ENCODE data around the gene FBXO5.

The FBXO5 gene

DNA sequence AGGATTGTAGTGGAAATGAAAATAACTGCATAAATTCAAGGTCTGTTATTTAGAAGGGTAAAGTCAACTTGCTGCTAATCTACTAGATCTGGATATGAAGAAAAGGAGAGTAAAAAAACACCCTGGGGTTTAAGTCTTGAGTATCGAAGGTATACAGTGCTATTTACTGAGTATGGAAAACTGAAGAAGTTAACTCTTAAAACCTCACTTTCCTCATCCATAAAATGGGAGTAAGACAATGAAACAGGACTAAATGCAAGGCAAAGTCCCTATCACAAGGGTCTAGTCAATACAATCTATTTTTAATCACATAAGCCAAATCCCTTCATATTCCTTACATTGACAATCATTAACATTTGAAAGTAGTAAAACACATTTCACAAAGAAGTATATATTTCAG, 2.2 kb downstream of the FBXO5 start:
- H3K4me3 ChIP-seq (replicated peaks; ENCODE audit: low read depth, low read length) = peak overlapping the region; percentile 88
- peaks cover 2% of the 10 kb centered on the region; the same call in 1 of the 2 replicates for H3K36me3 ChIP-seq (ENCODE audit: control insufficient read depth, insufficient read depth, low read length)
- TF ChIP-seq, protein P1, sequence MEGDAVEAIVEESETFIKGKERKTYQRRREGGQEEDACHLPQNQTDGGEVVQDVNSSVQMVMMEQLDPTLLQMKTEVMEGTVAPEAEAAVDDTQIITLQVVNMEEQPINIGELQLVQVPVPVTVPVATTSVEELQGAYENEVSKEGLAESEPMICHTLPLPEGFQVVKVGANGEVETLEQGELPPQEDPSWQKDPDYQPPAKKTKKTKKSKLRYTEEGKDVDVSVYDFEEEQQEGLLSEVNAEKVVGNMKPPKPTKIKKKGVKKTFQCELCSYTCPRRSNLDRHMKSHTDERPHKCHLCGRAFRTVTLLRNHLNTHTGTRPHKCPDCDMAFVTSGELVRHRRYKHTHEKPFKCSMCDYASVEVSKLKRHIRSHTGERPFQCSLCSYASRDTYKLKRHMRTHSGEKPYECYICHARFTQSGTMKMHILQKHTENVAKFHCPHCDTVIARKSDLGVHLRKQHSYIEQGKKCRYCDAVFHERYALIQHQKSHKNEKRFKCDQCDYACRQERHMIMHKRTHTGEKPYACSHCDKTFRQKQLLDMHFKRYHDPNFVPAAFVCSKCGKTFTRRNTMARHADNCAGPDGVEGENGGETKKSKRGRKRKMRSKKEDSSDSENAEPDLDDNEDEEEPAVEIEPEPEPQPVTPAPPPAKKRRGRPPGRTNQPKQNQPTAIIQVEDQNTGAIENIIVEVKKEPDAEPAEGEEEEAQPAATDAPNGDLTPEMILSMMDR (IDR thresholded peaks at IDR 0.05; ENCODE audit: insufficient read depth, low read length, poor library complexity, severe bottlenecking) = no peak
- no peak for DNase-seq (ENCODE audit: extremely low read depth, insufficient read length)
- no peaks in the 10 kb centered on the region for H3K27me3 ChIP-seq (replicated peaks; ENCODE audit: control insufficient read depth, insufficient read depth, low read length)

DNA sequence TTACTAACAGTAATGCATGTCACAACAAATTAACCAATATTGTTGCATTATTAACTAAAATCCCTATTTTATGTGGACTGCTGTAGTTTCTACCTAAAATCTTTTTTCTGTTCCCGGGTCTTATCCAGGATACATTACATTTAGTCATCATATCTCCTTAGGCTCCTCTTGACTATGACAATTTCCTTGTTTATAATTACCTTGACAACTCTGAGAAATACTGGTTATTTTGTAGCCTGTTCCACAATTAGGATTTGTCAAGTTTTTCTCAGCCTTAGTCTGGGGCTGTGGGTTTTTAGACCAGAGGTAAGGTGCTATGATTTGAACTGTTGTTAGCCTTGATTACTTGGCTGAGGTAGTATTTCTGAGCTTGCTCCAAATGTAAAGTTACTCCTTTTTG, 3.7 kb downstream of the FBXO5 start:
- TF ChIP-seq, protein P1 (IDR thresholded peaks at IDR 0.05; ENCODE audit: insufficient read depth, low read length, poor library complexity, severe bottlenecking) = no peak
- Histone ChIP-seq H3K4me3 (replicated peaks; ENCODE audit: low read depth, low read length) (no peak overlapping the region), H3K27me3 (replicated peaks; ENCODE audit: control insufficient read depth, insufficient read depth, low read length) (no peaks in the 10 kb centered on the region), H3K36me3 (ENCODE audit: control insufficient read depth, insufficient read depth, low read length) (peaks cover 2% of the 10 kb centered on the region)
- no peak for DNase-seq (ENCODE audit: extremely low read depth, insufficient read length)

DNA sequence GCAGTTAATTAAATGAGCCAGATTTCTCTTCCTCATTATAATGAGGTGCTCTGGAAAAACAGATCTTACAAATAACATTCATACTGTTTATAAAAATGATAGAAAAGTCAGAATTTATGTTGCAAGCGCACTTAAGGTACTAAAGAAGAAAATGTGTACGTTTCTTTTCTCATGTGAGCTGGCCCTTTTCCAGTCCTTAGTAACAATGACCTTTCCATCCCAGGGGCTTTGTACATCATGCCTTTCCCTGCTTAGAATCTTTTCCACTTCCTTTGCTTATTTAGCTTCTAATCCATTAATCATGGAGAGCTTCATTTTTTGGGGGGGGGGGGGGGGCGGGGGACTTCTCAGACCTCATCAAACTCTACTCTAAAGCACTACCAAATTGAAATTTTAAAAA, 4.8 kb downstream of the FBXO5 start:
- TF ChIP-seq, protein P1 (IDR thresholded peaks at IDR 0.05; ENCODE audit: insufficient read depth, low read length, poor library complexity, severe bottlenecking) = no peak
- Histone ChIP-seq H3K36me3 (ENCODE audit: control insufficient read depth, insufficient read depth, low read length) (peaks cover 2% of the 10 kb centered on the region), H3K4me3 (replicated peaks; ENCODE audit: low read depth, low read length) (no peak overlapping the region), H3K27me3 (replicated peaks; ENCODE audit: control insufficient read depth, insufficient read depth, low read length) (no peaks in the 10 kb centered on the region)
- DNase-seq (ENCODE audit: extremely low read depth, insufficient read length) = no peak

DNA sequence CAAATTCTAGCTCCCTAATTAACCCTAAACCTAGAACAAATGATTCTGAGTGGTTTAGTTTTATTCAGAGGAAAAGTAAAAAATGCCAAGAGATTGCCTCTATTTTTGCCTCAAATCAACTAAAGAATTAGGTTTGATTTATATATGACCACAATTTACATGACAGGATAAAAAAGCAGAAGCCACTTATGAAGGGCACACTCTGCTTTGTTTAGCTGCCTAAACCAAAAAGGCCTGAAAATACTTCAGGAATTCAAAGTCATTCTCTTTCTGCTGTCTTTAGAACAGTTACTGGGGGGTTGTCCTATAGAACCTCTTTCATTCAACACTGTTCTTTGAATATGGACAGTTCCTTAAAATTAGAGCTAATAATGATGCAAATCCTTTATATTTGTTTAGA, 5.3 kb downstream of the FBXO5 start:
- H3K36me3 ChIP-seq (ENCODE audit: control insufficient read depth, insufficient read depth, low read length) = peaks cover 2% of the 10 kb centered on the region
- no peak for DNase-seq (ENCODE audit: extremely low read depth, insufficient read length)
- H3K4me3 ChIP-seq (replicated peaks; ENCODE audit: low read depth, low read length) = no peak overlapping the region
- H3K27me3 ChIP-seq (replicated peaks; ENCODE audit: control insufficient read depth, insufficient read depth, low read length) = no peaks in the 10 kb centered on the region
- TF ChIP-seq, protein P1 (IDR thresholded peaks at IDR 0.05; ENCODE audit: insufficient read depth, low read length, poor library complexity, severe bottlenecking) = no peak

DNA sequence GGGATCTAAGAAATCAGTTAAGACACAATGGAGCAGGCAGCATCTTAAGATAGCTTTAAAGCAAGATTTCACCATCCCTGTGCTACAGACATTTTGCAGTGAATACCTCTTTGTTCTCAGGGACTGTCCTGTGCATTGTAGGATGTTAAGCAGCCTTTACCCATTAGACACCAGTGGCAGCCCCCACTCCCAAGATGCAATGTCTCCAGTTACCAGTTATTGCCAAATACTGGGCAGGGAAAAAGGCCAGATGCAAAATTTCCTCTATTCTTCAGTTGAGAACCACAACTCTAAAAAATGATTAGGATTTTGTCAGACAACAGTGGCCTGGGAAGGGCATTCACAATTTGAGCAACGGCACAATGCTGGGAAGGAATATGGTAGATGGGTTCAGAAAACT, 6.1 kb downstream of the FBXO5 start:
- Histone ChIP-seq H3K4me3 (replicated peaks; ENCODE audit: low read depth, low read length) (no peak overlapping the region), H3K27me3 (replicated peaks; ENCODE audit: control insufficient read depth, insufficient read depth, low read length) (no peaks in the 10 kb centered on the region), H3K36me3 (ENCODE audit: control insufficient read depth, insufficient read depth, low read length) (peaks cover 2% of the 10 kb centered on the region)
- TF ChIP-seq, protein P1 (IDR thresholded peaks at IDR 0.05; ENCODE audit: insufficient read depth, low read length, poor library complexity, severe bottlenecking) = no peak
- DNase-seq (ENCODE audit: extremely low read depth, insufficient read length) = no peak
